HEK293 (cell line): ENCODE results near the gene PTPN5.

Experiments used
- CTCF ChIA-PET: fragments of 350-600 bp; formaldehyde crosslinking; extraction: SDS; loops from one replicate; lab custom pipeline; 2021; ENCODE audit warnings: antibody characterized with exemption; lab: Yijun Ruan, JAX
- POLR2A ChIA-PET: fragments of 300-600 bp; formaldehyde crosslinking; extraction: SDS; loops from one replicate; lab custom pipeline; 2020; ENCODE audit warnings: antibody characterized with exemption, inconsistent platforms; lab: Yijun Ruan, JAX
- H3K27ac ChIP-seq: fragments of 200-500 bp; sonication (Bioruptor generic); 2 replicates; pipeline ENCODE4 v1.5.1; 2014; ENCODE audit warnings: low read depth, low read length, control low read depth, inconsistent platforms; ENCODE audit errors: extremely low read depth
- H3K36me3 ChIP-seq, 2 experiments: fragments of 200-500 bp in 1 of 2; sonication (Bioruptor generic) in 1 of 2; 1 replicate in 1 of 2; 2 replicates in 1 of 2; pipeline ENCODE4 v1.5.1; 2014 to 2017; ENCODE audit warnings: inconsistent platforms in 2 of 2, low read length in 2 of 2; ENCODE audit not compliant: control insufficient read depth in 2 of 2, insufficient read depth in 1 of 2
- H3K4me1 ChIP-seq: fragments of 200-500 bp; sonication (Bioruptor generic); 2 replicates; pipeline ENCODE4 v1.5.1; 2014; ENCODE audit warnings: mild to moderate bottlenecking, low read length, inconsistent platforms; ENCODE audit not compliant: control insufficient read depth, insufficient read depth
- H3K4me3 ChIP-seq: 2 replicates; pipeline ENCODE4 v1.5.1; 2011; ENCODE audit warnings: low read depth, mild to moderate bottlenecking, control low read depth, low read length, moderate library complexity
- H3K9me3 ChIP-seq: fragments of 200-500 bp; sonication (Bioruptor generic); 2 replicates; pipeline ENCODE4 v1.5.1; 2014; ENCODE audit warnings: low read depth, low read length, inconsistent platforms; ENCODE audit not compliant: control insufficient read depth, insufficient read depth
- EGR2 ChIP-seq: fragments of 450-650 bp; formaldehyde crosslinking; IDR thresholded peaks from 2 replicates; pipeline ENCODE4 v1.5.1; 2016; ENCODE audit warnings: low read depth, missing biosample characterization, missing genetic modification characterization
- GLIS1 ChIP-seq: fragments of 450-650 bp; formaldehyde crosslinking; IDR thresholded peaks from 2 replicates; pipeline ENCODE4 v1.5.1; 2016; ENCODE audit warnings: missing biosample characterization, missing genetic modification characterization
- SP3 ChIP-seq: fragments of 450-650 bp; formaldehyde crosslinking; IDR thresholded peaks from 2 replicates; pipeline ENCODE4 v1.5.1; 2016; ENCODE audit warnings: missing biosample characterization, missing genetic modification characterization
- ZBTB11 ChIP-seq: fragments of 450-650 bp; formaldehyde crosslinking; conservative IDR thresholded peaks from 2 replicates; pipeline ENCODE4 v1.5.1; 2016; ENCODE audit warnings: low read depth, missing biosample characterization, missing genetic modification characterization
- ZBTB17 ChIP-seq: fragments of 450-650 bp; formaldehyde crosslinking; IDR thresholded peaks from 2 replicates; pipeline ENCODE4 v1.5.1; 2016; ENCODE audit warnings: missing biosample characterization, missing genetic modification characterization
- ZIC2 ChIP-seq: fragments of 450-650 bp; formaldehyde crosslinking; IDR thresholded peaks from 2 replicates; pipeline ENCODE4 v1.5.1; 2016; ENCODE audit warnings: missing biosample characterization, missing genetic modification characterization
- ZNF16 ChIP-seq: fragments of 450-650 bp; formaldehyde crosslinking; IDR thresholded peaks from 2 replicates; pipeline ENCODE4 v1.5.1; 2016; ENCODE audit warnings: low read depth, missing biosample characterization, missing genetic modification characterization
- ZNF202 ChIP-seq: fragments of 450-650 bp; formaldehyde crosslinking; IDR thresholded peaks from 2 replicates; pipeline ENCODE4 v1.5.1; 2016; ENCODE audit warnings: missing biosample characterization, missing genetic modification characterization, borderline replicate concordance
- ZNF335 ChIP-seq: fragments of 450-650 bp; formaldehyde crosslinking; conservative IDR thresholded peaks from 2 replicates; pipeline ENCODE4 v1.5.1; 2016; ENCODE audit warnings: missing biosample characterization, missing genetic modification characterization
- ZNF398 ChIP-seq: fragments of 450-650 bp; formaldehyde crosslinking; IDR thresholded peaks from 2 replicates; pipeline ENCODE4 v1.5.1; 2017; ENCODE audit warnings: missing biosample characterization, missing genetic modification characterization
- ZSCAN23 ChIP-seq: fragments of 450-650 bp; formaldehyde crosslinking; IDR thresholded peaks from 2 replicates; pipeline ENCODE4 v1.5.1; 2016; ENCODE audit warnings: missing biosample characterization, missing genetic modification characterization

The PTPN5 gene

GRCh38 chr11:18700375-18700774 lies 91.2 kb downstream of the PTPN5 start:
- POLR2A ChIA-PET = no interaction called here

GRCh38 chr11:18699848-18700261 lies 91.7 kb downstream of the PTPN5 start:
- H3K27ac ChIP-seq = no peak overlapping the region
- POLR2A ChIA-PET = interaction anchor here (1.9 kb wide), 1 partner anchor 66 kb away, joined by 7 read pairs; the partner anchor contains the start of gene SPTY2D1
- no peaks in the 10 kb centered on the region for H3K4me1 ChIP-seq
- H3K4me3 ChIP-seq = no peak overlapping the region
- TF ChIP-seq ZBTB11 (tag by site-specific recombination) (no peak), ZBTB17 (tag by site-specific recombination) (peak; percentile 55)
- no peaks in the 10 kb centered on the region for H3K36me3 ChIP-seq
- no peaks in the 10 kb centered on the region for H3K9me3 ChIP-seq
- CTCF ChIA-PET = interaction anchor here (0.5 kb wide), 1 partner anchor 28 kb away, joined by 3 read pairs; no protein-coding TSS in a partner anchor

More at GRCh38 chr11:18700375-18700774, 91.2 kb downstream of the PTPN5 start:
- TF ChIP-seq ZSCAN23 (tag by site-specific recombination) (no peak), GLIS1 (tag by site-specific recombination) (peak; percentile 76), ZIC2 (tag by site-specific recombination) (peak; percentile 67), ZNF398 (tag by site-specific recombination) (peak; percentile 74)
- H3K9me3 ChIP-seq = no peaks in the 10 kb centered on the region
- H3K4me3 ChIP-seq = no peak overlapping the region
- no peaks in the 10 kb centered on the region for H3K4me1 ChIP-seq
- CTCF ChIA-PET = interaction anchor here (0.5 to 1.2 kb wide), 2 partner anchors 27 to 31 kb away, joined by 3 to 6 read pairs; no protein-coding TSS in a partner anchor
- no peaks in the 10 kb centered on the region for H3K36me3 ChIP-seq
- H3K27ac ChIP-seq = no peak overlapping the region

GRCh38 chr11:18699269-18699596 lies 92.4 kb downstream of the PTPN5 start:
- H3K36me3 ChIP-seq = no peaks in the 10 kb centered on the region
- no peaks in the 10 kb centered on the region for H3K4me1 ChIP-seq
- peak overlapping the region; percentile 64 for H3K4me3 ChIP-seq
- peak; percentile 50 for TF ChIP-seq ZNF335 (tag by site-specific recombination)
- no peak for TF ChIP-seq ZNF202
- TF ChIP-seq ZNF16 (tag by site-specific recombination) = no peak
- TF ChIP-seq SP3 = no peak
- 0 out of 2 replicates have a peak, but pooled peaks have one; percentile 51 for TF ChIP-seq EGR2 (tag by site-specific recombination)
- ChIA-PET POLR2A (interaction anchor here (1.9 kb wide), 1 partner anchor 66 kb away, joined by 7 read pairs; the partner anchor contains the start of gene SPTY2D1), CTCF (interaction anchor here (0.6 kb wide), 1 partner anchor 337 kb away, joined by 3 read pairs; no protein-coding TSS in a partner anchor)
- H3K27ac ChIP-seq = no peak overlapping the region; the same call in 1 of the 2 replicates
- no peaks in the 10 kb centered on the region for H3K9me3 ChIP-seq
